GM21717 (cell line): ENCODE measurements around the gene MEAF6.

Experiments used
- ATAC-seq: cut with Tn5 transposase; IDR thresholded peaks from one replicate; pipeline ENCODE4 v1.9.1; 2021; ENCODE audit warnings: mild to moderate bottlenecking, moderate library complexity; ENCODE audit not compliant: unreplicated experiment

The MEAF6 gene

GRCh38 chr1:37474697-37475379 lies 39.7 kb downstream of the MEAF6 start:
- ATAC-seq, result no peak

- ATAC-seq, result peak; percentile 46
These were observed 40.4 kb downstream of the MEAF6 start, which contains the start of gene ZC3H12A for GRCh38 chr1:37474046-37474696. TSS of gene ZC3H12A (plus strand) at chr1:37474580. CDS start at chr1:37475497, 917 bp downstream.

DNA sequence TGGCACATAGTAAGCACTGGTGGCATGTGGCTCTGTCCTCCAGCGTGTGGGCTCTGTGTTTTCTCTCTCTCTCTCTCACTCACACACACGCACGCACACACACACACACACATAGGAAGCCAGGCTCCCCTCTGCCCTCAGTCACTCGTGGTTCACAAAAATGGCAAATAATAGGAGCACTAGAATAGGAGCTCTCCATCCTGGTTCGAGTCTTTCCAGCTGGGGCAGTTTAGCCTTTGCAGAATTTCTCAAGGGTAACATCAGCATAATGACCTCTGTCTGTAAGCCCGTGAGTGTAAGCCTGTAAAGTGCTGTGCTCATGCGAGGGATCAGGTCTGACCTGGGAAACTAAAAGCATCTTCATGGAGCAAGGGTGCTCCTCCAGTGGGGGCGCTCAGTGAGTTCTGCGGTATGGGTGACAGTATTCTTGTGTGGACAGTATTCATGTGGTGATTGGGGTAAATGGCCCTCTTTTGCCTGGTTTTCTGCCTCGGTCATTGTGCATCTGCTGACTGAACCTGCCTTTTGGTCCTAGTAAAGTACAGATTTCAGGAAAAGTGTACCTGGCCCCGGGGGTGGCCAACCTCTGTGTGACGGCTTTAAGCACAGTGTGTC lies 41.0 kb downstream of the MEAF6 start:
- no peak for ATAC-seq

DNA sequence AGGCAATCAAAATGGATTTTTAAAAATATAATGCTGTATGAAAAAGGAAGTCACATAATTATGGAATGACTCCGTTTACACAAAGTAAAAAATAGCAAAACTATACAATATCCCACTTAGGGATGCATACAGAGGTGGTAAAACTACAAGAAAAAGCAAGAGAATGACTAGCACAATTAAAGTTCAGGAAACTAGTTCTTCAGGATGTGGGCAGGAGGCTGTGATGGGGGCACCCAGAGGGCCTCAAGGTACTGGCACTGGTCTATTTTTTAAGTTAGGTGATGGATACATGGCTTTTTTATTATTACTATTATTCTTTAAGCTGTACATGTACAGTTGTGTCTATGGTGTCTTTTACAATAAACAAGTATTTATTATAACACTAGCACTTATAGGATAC lies 41.6 kb downstream of the MEAF6 start:
- no peak for ATAC-seq

DNA sequence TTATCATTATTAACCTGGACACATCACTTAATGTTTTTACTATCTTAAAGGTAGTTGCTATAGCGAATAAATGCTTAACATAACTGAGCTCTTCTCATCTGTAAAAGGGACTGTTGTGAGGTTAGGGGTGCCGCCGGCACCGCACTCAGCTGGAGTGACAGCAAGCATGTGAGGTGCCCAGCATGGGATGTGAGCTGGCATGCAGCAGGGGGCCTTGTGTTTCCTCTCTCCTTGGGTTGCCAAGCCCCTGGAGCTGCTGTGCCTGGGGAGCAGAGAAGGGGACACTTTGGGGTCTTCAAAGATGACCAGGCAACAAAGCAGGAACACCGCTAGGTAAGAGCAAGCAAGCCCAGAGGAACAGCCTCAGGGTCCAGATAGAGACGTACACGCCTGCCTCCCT lies 42.3 kb downstream of the MEAF6 start:
- ATAC-seq, result no peak

DNA sequence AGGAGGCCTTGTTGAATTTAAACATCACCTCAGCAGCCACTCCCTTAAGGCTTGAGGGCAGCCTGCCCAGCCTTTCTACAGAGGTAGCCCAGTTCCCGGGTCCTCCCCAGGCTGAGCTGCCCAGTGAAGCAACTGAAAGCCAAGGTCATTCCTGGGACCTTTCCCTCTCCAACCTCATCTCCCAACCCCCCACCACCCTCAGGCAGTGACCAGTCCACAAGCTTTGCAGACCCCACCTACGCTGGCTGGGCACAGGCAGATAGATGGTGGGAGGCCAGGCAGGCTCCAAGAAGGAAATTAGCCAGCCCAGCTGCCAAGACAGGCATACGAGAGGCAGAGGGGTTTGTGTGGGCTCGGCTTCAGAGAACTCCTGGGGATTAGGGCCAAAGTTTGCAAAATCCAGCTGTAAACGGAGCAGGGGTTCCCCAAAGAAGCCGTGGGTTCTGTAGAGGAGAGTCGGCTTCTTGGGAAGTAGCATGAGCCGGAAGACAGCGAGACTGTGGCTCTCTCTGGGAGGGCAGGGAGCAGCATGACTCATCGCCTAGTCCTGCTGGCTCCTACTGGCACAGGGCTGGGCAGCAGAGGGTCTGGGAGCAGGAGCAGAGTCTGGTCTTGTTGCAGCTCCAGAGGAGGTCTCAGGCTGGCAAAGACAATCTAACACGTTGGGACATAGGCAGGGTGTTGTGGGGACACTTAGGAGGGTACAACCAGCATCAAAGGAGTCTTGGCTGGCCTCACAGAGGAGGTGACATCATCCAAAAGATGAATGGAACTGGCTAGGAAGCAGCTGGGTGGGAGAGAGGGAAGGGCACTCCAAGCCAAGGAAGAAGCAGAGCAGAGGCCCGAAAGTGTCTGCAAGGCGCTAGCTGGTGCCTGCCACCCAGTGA lies 43.0 kb downstream of the MEAF6 start:
- no peak for ATAC-seq

- ATAC-seq, result no peak
These were observed 45.2 kb downstream of the MEAF6 start for GRCh38 chr1:37469386-37469785.

GRCh38 chr1:37468037-37468436 lies 46.5 kb downstream of the MEAF6 start:
- ATAC-seq, result no peak

- no peak for ATAC-seq
These were observed 48.7 kb downstream of the MEAF6 start for GRCh38 chr1:37465593-37466517.

- ATAC-seq, result no peak
These were observed 50.1 kb downstream of the MEAF6 start for GRCh38 chr1:37464443-37464842.

DNA sequence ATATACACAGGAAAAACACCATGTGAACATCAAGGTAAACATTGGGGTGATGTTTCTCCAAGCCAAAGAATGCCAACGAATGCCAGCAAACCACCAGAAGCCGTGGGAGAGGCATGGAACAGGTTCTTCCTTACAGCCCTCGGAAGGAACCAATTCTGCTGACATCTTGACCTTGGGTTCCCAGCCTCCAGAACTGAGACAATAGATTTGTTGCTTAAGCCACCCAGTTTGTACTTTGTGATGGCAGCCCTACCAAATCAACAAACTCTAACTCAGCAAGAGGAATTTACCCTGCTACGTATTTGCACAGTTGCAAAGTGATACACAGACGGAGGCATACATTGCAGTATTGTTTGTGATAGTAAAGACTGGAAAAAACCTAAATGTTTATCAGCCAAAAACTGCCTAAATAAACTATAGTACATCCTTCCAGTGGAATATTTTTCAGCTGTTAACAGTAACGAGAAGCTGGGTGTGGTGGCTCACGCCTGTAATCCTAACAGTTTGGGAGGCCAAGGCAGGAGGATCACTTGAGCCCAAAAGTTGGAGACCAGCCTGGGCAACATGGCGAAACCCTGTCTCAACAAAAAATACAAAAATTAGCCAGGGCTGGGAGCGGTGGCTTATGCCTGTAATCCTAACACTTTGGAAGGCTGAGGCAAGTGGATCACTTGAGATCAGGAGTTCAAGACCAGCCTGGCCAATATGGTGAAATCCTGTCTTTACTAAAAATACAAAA lies 52.7 kb downstream of the MEAF6 start:
- ATAC-seq, result no peak

DNA sequence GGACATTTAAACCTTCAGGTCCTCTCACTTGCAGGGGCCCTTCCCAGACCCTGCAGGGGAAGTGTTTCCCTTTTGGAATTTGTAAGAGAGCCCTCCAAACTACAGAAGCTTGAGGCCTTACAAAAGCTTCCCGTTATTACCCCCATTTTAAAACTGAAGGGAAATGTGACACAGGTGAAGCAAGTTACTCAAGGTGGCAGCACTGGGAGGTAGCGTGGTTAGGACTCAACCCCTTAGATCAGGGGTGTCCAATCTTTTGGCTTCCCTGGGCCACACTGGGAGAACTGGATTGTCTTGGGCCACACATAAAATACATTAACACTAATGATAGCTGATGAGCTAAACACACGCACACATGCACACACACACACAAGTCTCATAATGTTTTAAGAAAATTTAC lies 56.0 kb downstream of the MEAF6 start:
- no peak for ATAC-seq

- no peak for ATAC-seq
These were observed 58.0 kb downstream of the MEAF6 start for GRCh38 chr1:37456614-37457013.

DNA sequence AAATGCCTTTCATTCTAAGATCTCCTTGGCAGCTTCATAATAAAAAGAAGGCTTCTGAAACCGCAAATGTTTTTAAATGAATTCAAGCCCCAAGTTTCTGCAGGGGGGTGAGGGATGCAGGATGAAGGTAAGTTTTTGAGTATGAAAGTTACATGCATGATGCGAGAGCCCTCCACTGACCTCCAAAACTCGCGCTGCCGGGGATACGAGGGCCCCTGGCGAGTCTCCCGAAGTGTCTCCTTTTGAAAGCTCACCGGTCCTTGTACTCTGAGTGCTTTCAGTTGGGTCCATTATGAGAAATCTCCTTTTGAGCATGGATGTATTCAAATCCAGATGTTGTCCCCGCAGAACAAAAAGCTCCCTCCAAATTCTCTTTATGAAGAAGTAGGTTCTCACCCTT lies 59.0 kb downstream of the MEAF6 start:
- no peak for ATAC-seq

- no peak for ATAC-seq
These were observed 60.9 kb downstream of the MEAF6 start for GRCh38 chr1:37453647-37454046.

- no peak for ATAC-seq
These were observed 62.1 kb downstream of the MEAF6 start for GRCh38 chr1:37452416-37452815.

DNA sequence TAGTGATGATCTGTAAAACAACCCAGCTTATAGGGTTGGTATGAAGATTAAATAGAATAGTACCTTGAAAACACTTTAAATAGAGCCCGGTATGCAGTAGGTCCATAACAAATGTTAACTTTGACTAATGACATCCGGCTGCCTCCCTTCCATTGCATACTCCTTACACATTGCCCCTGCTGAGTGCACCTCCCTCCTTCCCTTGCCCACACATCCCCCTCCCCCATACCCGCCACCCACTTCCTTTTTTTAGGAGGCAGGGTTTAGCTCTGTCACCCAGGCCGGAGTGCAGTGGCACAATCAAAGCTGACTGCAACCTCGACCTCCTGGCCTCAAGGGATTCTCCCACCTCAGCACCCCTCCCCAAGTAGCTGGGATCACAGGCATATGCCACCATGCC lies 64.6 kb downstream of the MEAF6 start:
- ATAC-seq, result no peak

DNA sequence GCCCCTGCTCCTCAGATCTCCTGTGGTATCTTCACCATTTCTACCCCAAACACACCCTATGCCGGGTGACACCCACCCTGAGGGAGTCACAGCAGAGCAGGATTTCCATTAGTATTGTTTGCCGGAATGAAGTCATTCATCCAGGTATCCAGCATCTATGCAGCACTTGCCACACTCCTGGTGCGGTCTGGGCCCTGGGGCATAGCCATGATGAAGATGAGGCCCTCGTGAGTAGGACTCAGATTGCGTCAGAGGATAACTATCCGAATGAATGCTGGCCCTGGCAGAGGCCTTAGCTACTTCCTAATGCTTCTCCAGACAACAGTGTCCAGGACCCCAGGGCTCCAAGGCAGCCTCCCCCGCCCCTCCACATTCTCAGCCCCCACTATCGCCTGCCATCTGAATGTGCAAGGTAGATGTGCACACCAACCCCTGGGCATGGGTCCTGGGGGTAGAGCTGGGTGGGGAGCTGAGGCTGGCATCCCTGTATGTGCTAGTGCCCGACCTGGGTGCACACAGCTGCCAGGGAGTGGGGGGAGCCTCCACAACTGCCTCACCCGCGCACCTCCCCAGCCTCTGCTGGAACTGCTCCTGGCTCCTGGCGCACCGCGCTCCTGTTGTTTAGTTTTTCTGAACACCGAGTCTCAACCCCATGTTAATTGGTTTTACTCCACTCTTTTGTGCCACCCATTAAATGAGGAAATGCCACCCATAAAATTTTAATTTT lies 65.7 kb downstream of the MEAF6 start:
- no peak for ATAC-seq

GRCh38 chr1:37448185-37448584 lies 66.4 kb downstream of the MEAF6 start:
- no peak for ATAC-seq
